GM15510 (cell line): ENCODE results near the gene ZNF646.

Experiments
- POLR2A ChIP-seq: IDR thresholded peaks from 3 replicates; pipeline ENCODE4 v1.6.1; 2011; ENCODE audit warnings: borderline replicate concordance; ENCODE audit not compliant: insufficient read length; ENCODE audit errors: extremely low read depth

ZNF646 gene

GRCh38 chr16:31077592-31078396, 3.6 kb downstream of the ZNF646 start:
- no peak for TF ChIP-seq POLR2A

- no peak for TF ChIP-seq POLR2A
Measured at GRCh38 chr16:31078597-31079341, 4.5 kb downstream of the ZNF646 start.

- no peak for TF ChIP-seq POLR2A
Measured at GRCh38 chr16:31079342-31079944, 5.2 kb downstream of the ZNF646 start.

GRCh38 chr16:31080035-31080629, 5.9 kb downstream of the ZNF646 start:
- TF ChIP-seq POLR2A, result no peak

GRCh38 chr16:31080756-31081419, 6.7 kb downstream of the ZNF646 start:
- no peak for TF ChIP-seq POLR2A

GRCh38 chr16:31081428-31082351, 7.5 kb downstream of the ZNF646 start:
- TF ChIP-seq POLR2A, result no peak

- TF ChIP-seq POLR2A, result no peak
Measured at GRCh38 chr16:31082368-31083045, 8.3 kb downstream of the ZNF646 start.

- no peak for TF ChIP-seq POLR2A
Measured at GRCh38 chr16:31083081-31083480, 8.9 kb downstream of the ZNF646 start.

GRCh38 chr16:31083556-31083955, 9.3 kb downstream of the ZNF646 start:
- no peak for TF ChIP-seq POLR2A

GRCh38 chr16:31083981-31084380, 9.8 kb downstream of the ZNF646 start:
- no peak for TF ChIP-seq POLR2A

GRCh38 chr16:31084584-31085302, 10.5 kb downstream of the ZNF646 start:
- no peak for TF ChIP-seq POLR2A

- TF ChIP-seq POLR2A, result no peak
Measured at GRCh38 chr16:31085411-31085810, 11.2 kb downstream of the ZNF646 start.
